Activated CD4-positive, alpha-beta T cell treated with anti-CD3 and anti-CD28 coated beads for 4 hours (primary cell): ENCODE data around the gene CCDC81.

Source experiments
- DNase-seq, 2 donors: peaks; one replicate each; pipeline ENCODE4 v3.0.0-alpha.2; 2020

The CCDC81 gene

GRCh38 chr11:86469491-86470388 is 95.1 kb downstream of the CCDC81 start:
- no peak for DNase-seq
